ENCODE results near the gene PRKCZ.

PRKCZ gene

DNA sequence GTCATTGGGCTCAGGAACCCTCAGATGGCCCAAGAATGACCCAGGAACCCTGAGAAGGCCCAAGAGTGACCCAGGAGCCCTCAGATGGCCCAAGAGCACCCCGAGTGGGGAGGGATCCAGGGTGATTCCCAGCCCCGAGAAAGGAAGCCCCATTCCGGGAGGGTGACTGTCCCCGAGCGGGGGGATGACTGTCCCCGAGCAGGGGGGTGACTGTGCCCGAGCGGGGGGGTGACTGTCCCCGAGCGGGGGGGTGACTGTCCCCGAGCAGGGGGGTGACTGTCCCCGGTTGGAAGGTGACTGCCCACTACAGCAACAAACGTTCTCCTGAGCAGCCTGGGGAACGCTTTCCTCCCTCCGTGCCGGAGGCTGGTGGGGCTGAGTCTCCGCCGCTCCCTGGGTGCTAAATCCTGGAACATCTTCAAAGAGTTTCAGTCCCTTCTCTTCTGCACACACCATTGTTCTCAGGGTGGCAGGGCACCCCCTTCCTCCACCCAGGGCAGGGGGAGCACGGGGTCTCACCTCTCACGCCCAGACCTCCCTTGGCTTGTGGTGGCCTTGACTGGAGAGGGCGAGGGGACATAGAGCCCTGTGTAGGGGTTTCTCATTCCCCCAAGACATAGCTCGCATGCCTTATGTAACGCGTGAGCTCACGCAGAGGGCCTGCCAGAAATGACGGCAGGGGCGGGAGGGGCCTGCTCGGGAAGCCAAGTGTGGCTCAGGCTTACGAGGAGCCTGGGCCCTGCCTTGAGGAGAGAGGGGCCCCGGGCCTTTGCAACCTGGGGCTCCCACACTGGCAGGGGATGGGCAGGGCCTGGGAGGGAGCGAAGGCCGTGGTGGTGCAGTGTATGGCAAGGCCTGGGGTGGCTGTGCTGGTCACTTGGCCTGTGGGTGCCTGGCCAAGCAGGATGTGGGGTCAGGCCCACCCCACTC, 163.6 kb downstream of the PRKCZ start:
- no peak for DNase-seq

DNA sequence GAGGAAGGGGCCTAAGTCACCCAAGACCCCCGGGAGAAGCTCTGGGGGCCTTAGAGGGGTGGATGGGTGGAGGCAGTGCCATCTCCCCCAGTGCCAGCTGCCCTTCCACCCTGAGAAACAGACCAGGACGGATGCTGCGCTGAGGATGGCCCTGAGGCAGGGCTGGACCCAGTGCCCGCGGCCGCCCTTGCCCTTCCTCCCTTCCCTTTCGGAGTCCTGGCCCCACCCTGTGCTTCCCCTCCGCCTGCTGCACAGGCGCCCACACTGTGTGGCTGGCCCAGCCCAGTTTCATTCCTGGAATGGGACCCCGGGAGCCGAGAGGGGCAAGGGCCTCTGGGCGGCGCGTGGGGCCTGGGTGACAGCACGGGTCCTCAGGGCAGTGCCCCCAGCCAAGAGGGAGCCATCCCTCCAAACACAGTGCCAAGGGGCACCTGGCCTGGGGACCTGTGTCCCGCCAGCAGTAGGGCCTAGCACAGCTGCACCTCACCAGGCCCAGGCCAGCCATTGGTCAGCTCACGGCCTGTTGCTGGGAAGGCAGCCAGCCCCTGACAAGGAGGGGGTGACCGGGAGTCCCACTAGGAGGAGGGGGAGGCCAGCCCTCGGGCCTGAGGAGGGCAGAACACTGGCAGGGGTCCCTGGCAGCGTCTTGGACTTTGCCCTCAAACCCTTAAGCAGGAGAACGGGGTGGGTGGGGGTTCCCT, 164.5 kb downstream of the PRKCZ start:
- DNase-seq: no peak

- no peak for DNase-seq
Observed at GRCh38 chr1:2215329-2215728, 165.1 kb downstream of the PRKCZ start.

GRCh38 chr1:2215909-2216766, 165.9 kb downstream of the PRKCZ start:
- no peak for DNase-seq

- DNase-seq: no peak
Observed at GRCh38 chr1:2216767-2217058, 166.5 kb downstream of the PRKCZ start.

- DNase-seq: no peak
Observed at GRCh38 chr1:2221271-2221670, 171.1 kb downstream of the PRKCZ start.

DNA sequence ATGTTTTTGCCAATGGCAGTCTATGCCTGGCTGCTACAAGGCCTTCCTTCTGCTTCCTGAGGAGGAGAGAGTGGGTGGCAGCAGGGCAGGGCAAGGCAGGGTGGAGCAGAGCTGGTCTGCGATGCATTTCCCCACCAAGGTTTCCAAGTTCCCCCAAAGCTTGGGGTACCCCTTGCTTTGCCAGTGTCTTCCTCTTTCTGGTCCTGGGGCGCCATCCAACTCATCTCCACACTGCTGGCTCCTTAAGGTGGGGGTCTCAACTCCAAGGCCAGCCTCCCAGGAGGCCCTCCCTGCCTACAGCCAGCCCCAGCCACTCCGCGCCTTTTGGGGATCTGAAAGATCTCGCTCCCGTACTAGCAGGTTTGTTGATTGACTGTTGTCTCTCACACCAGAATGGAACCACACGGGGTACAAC, 174.0 kb downstream of the PRKCZ start:
- no peak for DNase-seq

DNA sequence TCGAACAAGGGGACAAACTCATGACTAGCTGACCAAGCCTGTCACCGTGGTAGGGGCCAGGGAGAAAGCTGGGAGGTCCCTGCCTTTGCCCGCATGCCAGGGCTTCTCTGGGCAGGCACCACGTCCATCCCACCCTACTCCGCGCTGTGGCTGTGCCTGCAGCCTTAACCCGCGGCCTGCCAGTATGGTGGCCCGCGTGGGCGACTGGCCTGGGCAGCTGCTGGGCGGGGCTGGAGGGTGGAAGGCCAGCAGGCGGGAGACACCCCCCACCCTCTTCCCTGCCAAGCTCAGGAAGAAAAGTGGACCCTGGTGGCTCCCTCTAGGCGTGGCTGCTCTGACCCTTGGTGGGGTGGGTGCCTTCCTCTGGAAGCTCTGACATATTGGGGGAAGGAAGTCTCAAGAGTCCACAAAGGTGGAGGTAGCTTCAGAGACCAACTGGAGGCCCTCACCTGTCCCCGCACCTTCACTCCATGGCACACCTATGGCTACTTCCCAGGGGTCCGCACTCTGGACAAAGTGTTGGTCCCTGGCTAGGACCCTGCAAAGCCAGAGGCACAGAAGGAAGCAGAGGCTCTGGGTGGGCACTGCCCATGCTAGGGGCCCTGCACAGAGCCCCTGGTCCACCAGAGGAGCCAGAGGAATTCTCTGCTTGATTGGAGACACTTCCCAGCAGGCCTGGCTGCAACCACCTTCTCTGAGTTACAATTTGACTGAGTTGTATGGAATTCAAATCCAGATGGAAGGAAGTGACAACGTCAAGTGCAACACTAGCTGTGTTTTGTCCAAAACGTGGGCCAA, 174.6 kb downstream of the PRKCZ start:
- DNase-seq: no peak

DNA sequence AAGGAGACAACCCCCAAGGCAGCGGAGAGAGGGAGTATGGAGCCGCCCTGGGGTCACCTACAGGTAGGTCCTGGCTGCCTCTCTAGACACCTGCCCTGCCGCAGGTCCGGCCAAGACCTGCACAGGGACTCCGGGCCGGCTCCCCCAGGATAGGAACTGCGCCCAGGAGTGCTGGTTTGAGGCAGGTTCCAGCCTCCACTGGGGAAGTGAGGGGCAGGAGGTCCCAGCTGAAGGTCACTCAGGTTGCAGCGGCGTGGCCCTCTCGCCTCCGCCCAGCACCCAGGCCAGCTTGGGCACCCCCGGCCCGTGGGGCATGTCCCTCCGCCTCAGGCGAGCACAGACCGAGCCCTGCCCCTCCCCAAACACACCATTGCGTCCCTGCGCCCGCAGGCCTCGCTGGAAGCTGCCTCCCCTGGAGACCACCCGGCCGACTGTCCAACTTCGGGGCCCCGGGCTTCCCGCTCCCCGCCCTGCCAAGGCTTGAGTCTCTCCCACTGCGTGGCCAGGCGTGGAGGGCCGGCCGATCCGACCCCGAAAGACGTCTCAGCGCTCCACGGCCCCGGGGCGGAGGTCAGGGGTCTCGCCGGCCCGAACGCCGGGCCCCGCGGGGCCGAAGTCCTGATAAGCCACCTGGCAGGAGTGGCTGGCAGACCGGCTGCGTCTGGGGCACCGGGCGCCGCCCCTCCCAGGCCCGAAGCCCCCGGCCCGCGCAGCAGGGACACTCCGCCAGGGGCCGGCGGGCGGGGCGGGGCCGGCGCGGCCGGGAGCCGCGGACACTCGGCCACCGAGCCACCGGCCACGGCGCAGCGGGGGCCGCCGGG, 176.5 kb downstream of the PRKCZ start:
- no peak for DNase-seq

GRCh38 chr1:2227346-2228156, 177.3 kb downstream of the PRKCZ start:
- DNase-seq: peak; percentile 77

DNA sequence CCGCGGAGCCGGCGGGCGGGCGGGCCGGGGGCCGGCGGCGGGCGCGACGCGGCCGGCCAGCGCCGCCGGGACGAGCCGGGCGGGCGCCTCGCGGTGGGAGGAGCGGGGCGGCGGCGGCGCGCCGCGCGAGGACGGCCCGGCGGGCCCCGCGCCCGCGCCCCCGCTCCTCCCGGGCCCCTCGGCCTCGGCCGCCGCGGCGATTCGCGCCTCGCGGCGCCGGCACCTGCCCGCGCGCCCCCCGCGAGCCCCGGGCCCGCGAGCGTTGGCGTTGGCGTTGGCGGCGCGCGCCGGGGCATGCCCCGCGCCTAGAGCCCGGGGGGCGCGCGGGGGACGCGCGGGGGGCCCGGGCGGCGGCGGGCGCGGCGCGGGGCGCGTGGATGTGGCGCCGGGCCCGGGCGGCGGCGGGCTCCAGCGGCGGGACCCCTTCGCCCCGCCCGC, 178.0 kb downstream of the PRKCZ start, which contains the start of gene SKI:
TSS of gene SKI (plus strand) at position 163 of the 438 bp plus-strand sequence. CDS start 448 bp downstream, outside the sequence.
- no peak for DNase-seq

DNA sequence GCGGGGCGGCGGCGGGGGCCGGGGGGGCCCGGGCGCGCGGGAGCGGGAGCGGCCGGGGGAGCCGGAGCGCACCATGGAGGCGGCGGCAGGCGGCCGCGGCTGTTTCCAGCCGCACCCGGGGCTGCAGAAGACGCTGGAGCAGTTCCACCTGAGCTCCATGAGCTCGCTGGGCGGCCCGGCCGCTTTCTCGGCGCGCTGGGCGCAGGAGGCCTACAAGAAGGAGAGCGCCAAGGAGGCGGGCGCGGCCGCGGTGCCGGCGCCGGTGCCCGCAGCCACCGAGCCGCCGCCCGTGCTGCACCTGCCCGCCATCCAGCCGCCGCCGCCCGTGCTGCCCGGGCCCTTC, 178.5 kb downstream of the PRKCZ start:
- no peak for DNase-seq

- no peak for DNase-seq
Observed at GRCh38 chr1:2229037-2229864, 179.0 kb downstream of the PRKCZ start.

- DNase-seq: no peak
Observed at GRCh38 chr1:2229911-2230731, 179.9 kb downstream of the PRKCZ start.

DNA sequence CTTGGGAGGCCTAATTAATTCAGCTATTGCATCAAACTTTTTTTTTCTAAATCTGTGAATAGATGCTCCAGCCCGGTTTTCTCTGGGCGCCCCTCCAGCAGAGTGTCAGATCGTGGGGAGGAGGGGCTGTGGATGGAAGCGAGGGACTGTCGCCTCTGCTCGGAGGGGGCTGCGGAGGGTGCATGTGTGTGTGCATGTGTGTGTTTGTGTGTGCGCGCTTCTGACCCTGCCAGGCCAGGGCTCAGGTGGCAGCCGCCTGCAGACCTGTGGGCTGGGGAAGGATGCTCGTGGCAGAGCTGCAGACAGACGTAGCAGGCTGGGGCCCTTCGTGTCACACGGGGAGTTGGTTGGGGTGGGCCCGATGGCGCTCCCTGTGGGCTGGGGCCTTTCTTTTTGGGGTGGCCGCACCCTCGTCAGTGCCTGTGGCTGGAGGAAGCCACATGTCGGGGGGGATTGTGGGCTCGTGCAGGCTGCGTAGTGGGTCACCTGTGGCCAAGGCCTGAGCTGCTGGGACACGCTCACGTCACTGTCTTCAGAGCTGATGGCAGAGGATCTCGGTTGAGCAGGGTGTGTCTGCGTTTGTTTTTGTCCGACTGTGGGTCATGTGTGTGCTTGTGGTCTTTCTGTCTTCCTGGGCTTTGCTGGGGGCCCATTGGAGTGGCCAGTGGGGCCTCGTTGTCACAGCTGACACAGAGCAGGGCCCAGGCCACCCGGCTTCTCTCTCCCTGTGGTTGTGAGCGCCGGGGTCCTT, 180.7 kb downstream of the PRKCZ start:
- no peak for DNase-seq

GRCh38 chr1:2231532-2232254, 181.5 kb downstream of the PRKCZ start:
- DNase-seq: no peak

GRCh38 chr1:2232255-2232915, 182.2 kb downstream of the PRKCZ start:
- DNase-seq: no peak
